CD4-positive, CD25-positive, alpha-beta regulatory T cell (primary cell): ENCODE results near the gene AP5Z1. TPM values are rescaled to one million over a fixed set of nuclear protein-coding genes. Genes with fewer than 3 reads are reported as not detected.

Source experiments
- ATAC-seq, 2 donors: fragments of 150-1000 bp; cut with Tn5 transposase; one replicate each; pipeline ENCODE4 v1.10.0; 2021; ENCODE audit warnings: low read depth in 2 of 2, moderate number of reproducible peaks in 2 of 2, moderate library complexity in 1 of 2
- DNase-seq, 3 donors: peaks; one replicate each; pipeline versions ENCODE4 v3.0.0 to v3.0.0-alpha.2; 2012 to 2022; ENCODE audit warnings: mixed read lengths in 1 of 3
- H3K27ac ChIP-seq: one replicate; pipeline ENCODE4 v1.7.0; 2013; ENCODE audit warnings: mild to moderate bottlenecking, low read length; ENCODE audit not compliant: insufficient read depth, poor library complexity, severe bottlenecking
- H3K27me3 ChIP-seq: one replicate; pipeline ENCODE4 v1.7.0; 2013; ENCODE audit warnings: low read length; ENCODE audit not compliant: control insufficient read depth, insufficient read depth
- H3K36me3 ChIP-seq: one replicate; pipeline ENCODE4 v1.7.0; 2013; ENCODE audit warnings: mild to moderate bottlenecking, low read length, moderate library complexity; ENCODE audit not compliant: control insufficient read depth, insufficient read depth
- H3K4me1 ChIP-seq: 2 replicates; pipeline ENCODE4 v1.7.0; 2013; ENCODE audit warnings: mild to moderate bottlenecking, low read length; ENCODE audit not compliant: insufficient read depth, control insufficient read depth, poor library complexity, severe bottlenecking
- H3K4me3 ChIP-seq: one replicate; pipeline ENCODE4 v1.7.0; 2013; ENCODE audit warnings: low read depth, mild to moderate bottlenecking, low read length, moderate library complexity
- H3K9me3 ChIP-seq, 2 experiments: 1 replicate in 1 of 2; 2 replicates in 1 of 2; pipeline ENCODE4 v1.7.0; 2013; ENCODE audit warnings: low read length in 2 of 2, mild to moderate bottlenecking in 1 of 2, moderate library complexity in 1 of 2; ENCODE audit not compliant: control insufficient read depth in 2 of 2
- H3K27ac Mint-ChIP-seq, 3 donors: one replicate each; pipeline ENCODE4 v1.8.0; 2020 to 2022; ENCODE audit warnings: mild to moderate bottlenecking in 3 of 3, mixed read lengths in 3 of 3, moderate library complexity in 2 of 3
- H3K27me3 Mint-ChIP-seq: one replicate; pipeline ENCODE4 v1.8.0; 2022; ENCODE audit warnings: mild to moderate bottlenecking, mixed read lengths
- H3K36me3 Mint-ChIP-seq: one replicate; pipeline ENCODE4 v1.8.0; 2020; ENCODE audit warnings: mixed read lengths
- H3K4me1 Mint-ChIP-seq, 4 donors: one replicate each; pipeline ENCODE4 v1.8.0; 2020 to 2022; ENCODE audit warnings: mixed read lengths in 4 of 4, mild to moderate bottlenecking in 1 of 4
- H3K4me3 Mint-ChIP-seq, 4 donors: one replicate each; pipeline ENCODE4 v1.8.0; 2020 to 2022; ENCODE audit warnings: mild to moderate bottlenecking in 4 of 4, mixed read lengths in 4 of 4, moderate library complexity in 3 of 4
- H3K9me3 Mint-ChIP-seq, 7 donors: one replicate each; pipeline ENCODE4 v1.8.0; 2020 to 2022; ENCODE audit warnings: mixed read lengths in 7 of 7, mild to moderate bottlenecking in 3 of 7, moderate library complexity in 2 of 7
- polyA plus RNA-seq, 4 donors: library from polyadenylated mRNA; unstranded; fragments of 300-500 nt; fragmentation: Illumina TruSeq; gene quantifications; one replicate each; pipeline ENCODE4 v1.2.3, GENCODE V29; 2021
- total RNA-seq: library from RNA; stranded (reverse); gene quantifications from one replicate; pipeline ENCODE4 v1.2.3, GENCODE V29; 2022

Gene AP5Z1, protein sequence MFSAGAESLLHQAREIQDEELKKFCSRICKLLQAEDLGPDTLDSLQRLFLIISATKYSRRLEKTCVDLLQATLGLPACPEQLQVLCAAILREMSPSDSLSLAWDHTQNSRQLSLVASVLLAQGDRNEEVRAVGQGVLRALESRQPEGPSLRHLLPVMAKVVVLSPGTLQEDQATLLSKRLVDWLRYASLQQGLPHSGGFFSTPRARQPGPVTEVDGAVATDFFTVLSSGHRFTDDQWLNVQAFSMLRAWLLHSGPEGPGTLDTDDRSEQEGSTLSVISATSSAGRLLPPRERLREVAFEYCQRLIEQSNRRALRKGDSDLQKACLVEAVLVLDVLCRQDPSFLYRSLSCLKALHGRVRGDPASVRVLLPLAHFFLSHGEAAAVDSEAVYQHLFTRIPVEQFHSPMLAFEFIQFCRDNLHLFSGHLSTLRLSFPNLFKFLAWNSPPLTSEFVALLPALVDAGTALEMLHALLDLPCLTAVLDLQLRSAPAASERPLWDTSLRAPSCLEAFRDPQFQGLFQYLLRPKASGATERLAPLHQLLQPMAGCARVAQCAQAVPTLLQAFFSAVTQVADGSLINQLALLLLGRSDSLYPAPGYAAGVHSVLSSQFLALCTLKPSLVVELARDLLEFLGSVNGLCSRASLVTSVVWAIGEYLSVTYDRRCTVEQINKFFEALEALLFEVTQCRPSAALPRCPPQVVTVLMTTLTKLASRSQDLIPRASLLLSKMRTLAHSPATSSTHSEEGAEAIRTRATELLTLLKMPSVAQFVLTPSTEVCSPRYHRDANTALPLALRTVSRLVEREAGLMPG
- 130 TPM for total RNA-seq
- 10 to 100 TPM; 36.3 to 51.9 (median 44.7) TPM for polyA plus RNA-seq

DNA sequence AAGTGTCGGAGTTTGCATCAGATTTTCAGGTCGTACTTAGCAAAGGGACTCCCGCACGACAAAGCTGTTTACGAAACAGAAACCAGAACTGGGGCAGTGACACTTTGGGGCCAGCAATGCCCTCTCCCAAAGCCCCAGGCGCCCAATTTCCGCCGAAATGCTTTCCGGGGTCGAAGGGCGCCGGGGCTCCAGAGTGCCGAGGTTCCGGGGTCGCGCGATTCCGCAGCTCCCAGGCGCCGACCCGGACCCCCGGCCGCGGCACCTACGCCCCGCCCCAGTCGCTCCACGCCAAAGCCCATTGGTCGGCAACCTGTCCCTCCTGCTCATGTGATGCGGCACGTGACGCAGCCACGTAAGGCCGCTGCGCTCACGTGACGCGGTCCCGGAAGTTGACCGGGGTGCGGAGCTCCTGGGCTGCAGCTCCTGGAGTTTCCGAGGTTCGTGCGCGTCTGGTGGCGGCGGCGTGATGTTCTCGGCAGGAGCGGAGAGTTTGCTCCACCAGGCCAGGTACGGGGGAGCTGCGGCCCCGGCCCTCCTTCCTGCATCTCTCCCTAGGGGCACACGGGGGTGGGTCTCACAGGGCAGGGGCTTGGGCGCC lies at the start of gene AP5Z1:
Gene AP5Z1 (plus strand): TSS at position 374 of the 598 bp plus-strand sequence. CDS start 93 bp downstream, at position 467.
- Mint-ChIP-seq H3K27ac (peak within 1 kb of the TSS; percentile 99 to 100 (median 99)), H3K4me3 (peak within 1 kb of the TSS; percentile 98 to 100 (median 99)), H3K36me3 (peaks cover 11% of the 10 kb centered on the region), H3K27me3 (peaks cover 4% of the 10 kb centered on the region), H3K9me3 (no peaks in the 10 kb centered on the region), H3K4me1 (peaks cover 15 to 48% (median 36%) of the 10 kb centered on the region in 4 donors)
- peak within 1 kb of the TSS; percentile 97 for H3K27ac ChIP-seq
- H3K9me3 ChIP-seq, result no peaks in the 10 kb centered on the region
- H3K36me3 ChIP-seq, result peaks cover 4% of the 10 kb centered on the region
- DNase-seq (peak; percentile 94 to 98 (median 97)), ATAC-seq (peak; percentile 92)
- H3K27me3 ChIP-seq, result no peaks in the 10 kb centered on the region
- peaks cover 34% of the 10 kb centered on the region for H3K4me1 ChIP-seq
- H3K4me3 ChIP-seq, result peak within 1 kb of the TSS; percentile 95

DNA sequence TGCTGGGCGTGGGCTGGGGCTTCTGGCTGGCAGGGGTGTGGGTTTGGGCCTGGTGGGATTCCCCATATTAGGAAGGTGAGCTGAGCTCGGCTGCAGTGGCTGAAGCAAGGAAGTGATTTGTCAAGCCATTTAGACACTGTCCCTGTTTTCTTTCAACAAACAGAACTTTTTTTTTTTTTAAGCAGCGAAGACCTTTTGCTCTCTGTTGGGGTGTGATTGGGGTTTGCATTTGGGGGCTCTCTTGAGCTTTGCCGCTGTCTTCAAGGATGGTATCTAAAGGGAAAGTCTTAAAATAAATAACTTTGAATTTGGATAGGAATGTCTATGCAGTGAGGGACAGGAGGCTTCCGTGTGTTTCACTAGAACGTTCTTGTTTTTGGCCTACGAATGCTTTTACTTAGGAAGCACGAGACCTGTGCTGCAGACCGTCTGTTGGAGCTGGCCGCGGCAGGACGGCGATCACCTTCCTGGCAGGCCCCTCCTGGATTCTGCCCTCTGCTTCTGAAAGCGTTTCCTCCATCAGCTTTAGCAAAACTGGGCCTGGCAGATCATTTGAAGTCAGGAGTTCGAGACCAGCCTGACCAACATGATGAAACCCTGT lies 49.5 kb upstream of the AP5Z1 start:
- DNase-seq, result no peak
- ATAC-seq, result no peak
- no peaks in the 10 kb centered on the region for H3K9me3 Mint-ChIP-seq
- peaks cover 20% of the 10 kb centered on the region for H3K4me1 ChIP-seq
- peak overlapping the region; percentile 76 to 91 (median 86) for H3K27ac Mint-ChIP-seq
- H3K36me3 Mint-ChIP-seq, result peaks cover 6% of the 10 kb centered on the region
- peak overlapping the region; percentile 66 to 95 (median 89) for H3K4me3 Mint-ChIP-seq
- peak overlapping the region; percentile 37 for H3K4me3 ChIP-seq
- peaks cover 16% of the 10 kb centered on the region for H3K36me3 ChIP-seq
- H3K9me3 ChIP-seq, result no peaks in the 10 kb centered on the region
- peaks cover 7 to 54% (median 14%) of the 10 kb centered on the region in 4 donors for H3K4me1 Mint-ChIP-seq
- H3K27me3 ChIP-seq, result no peaks in the 10 kb centered on the region
- H3K27me3 Mint-ChIP-seq, result no peaks in the 10 kb centered on the region
- peak overlapping the region; percentile 63 for H3K27ac ChIP-seq

DNA sequence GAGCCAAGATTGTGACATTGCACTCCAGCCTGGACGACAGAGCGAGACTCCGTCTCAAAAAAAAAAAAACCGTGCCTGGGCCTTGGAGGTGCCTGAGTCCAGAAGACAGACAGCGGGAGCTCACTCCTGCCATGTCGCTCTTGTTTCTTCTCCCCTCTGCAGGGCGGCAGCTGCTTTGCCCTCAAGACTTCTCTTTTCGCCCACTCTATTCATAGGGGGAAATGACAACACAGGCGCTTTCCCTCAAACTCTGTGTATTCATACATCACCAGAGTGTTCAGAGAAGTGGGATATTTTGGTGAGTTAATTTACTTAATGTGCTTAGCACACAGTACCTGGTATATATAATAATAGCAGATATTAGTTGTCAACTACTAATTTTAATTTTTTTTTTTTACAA lies 48.9 kb upstream of the AP5Z1 start:
- Mint-ChIP-seq H3K4me1 (peaks cover 7 to 54% (median 14%) of the 10 kb centered on the region in 4 donors), H3K4me3 (peak overlapping the region in 3 of 4 donors; percentile 59 to 67 (median 66)), H3K27ac (peak overlapping the region in 2 of 3 donors; percentile 86 to 91), H3K27me3 (no peaks in the 10 kb centered on the region), H3K36me3 (peaks cover 6% of the 10 kb centered on the region), H3K9me3 (no peaks in the 10 kb centered on the region)
- H3K9me3 ChIP-seq, result no peaks in the 10 kb centered on the region
- peaks cover 16% of the 10 kb centered on the region for H3K36me3 ChIP-seq
- H3K27ac ChIP-seq, result no peak overlapping the region
- H3K4me3 ChIP-seq, result no peak overlapping the region
- no peak for ATAC-seq
- H3K27me3 ChIP-seq, result no peaks in the 10 kb centered on the region
- DNase-seq, result no peak
- peaks cover 22% of the 10 kb centered on the region for H3K4me1 ChIP-seq

DNA sequence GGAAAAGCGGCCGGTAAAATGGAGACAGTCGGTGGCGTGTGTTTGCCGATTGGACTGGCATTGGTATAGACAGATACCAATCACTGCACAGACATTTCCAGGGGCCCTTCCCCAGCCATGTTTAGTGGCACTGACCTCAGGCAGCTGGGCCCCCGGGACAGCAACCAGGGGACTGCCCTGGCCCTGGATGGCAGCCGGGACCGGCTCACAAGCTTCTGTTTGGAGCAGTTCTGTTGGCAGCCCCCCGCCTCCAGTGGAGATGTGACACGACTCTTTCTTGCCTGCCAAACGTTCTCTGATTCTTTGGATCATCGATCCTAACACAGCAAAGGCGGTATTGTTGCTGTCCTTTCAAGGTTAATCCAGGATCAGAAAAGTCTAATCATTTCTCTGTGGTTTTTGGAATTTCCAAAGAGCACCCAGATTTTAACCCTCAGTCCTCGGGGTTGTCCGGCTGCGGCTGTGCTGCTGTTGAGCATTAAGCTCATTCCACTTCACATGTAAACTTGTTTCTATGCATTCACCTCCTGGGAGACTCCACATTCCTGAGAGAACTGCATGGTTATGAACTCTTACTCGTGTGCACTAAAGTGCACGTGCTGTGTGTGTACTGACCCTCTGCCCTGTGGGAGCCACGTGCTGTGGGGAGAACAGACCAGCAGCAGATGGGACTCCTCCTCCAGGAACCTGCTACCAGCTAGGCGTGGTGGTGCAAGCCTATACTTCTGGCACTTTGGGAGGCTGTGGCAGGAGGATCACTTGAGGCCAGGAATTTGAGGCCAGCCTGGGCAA lies 47.3 kb upstream of the AP5Z1 start:
- Histone ChIP-seq H3K27ac (no peak overlapping the region), H3K4me3 (no peak overlapping the region), H3K27me3 (no peaks in the 10 kb centered on the region), H3K9me3 (no peaks in the 10 kb centered on the region), H3K36me3 (peaks cover 13% of the 10 kb centered on the region), H3K4me1 (peaks cover 22% of the 10 kb centered on the region)
- no peaks in the 10 kb centered on the region for H3K9me3 Mint-ChIP-seq
- peak overlapping the region in 1 of 3 donors; percentile 41 for H3K27ac Mint-ChIP-seq
- ATAC-seq, result no peak
- peaks cover 7 to 65% (median 24%) of the 10 kb centered on the region in 4 donors for H3K4me1 Mint-ChIP-seq
- no peaks in the 10 kb centered on the region for H3K27me3 Mint-ChIP-seq
- peaks cover 14% of the 10 kb centered on the region for H3K36me3 Mint-ChIP-seq
- DNase-seq, result no peak
- peak overlapping the region in 2 of 4 donors; percentile 21 to 41 for H3K4me3 Mint-ChIP-seq

DNA sequence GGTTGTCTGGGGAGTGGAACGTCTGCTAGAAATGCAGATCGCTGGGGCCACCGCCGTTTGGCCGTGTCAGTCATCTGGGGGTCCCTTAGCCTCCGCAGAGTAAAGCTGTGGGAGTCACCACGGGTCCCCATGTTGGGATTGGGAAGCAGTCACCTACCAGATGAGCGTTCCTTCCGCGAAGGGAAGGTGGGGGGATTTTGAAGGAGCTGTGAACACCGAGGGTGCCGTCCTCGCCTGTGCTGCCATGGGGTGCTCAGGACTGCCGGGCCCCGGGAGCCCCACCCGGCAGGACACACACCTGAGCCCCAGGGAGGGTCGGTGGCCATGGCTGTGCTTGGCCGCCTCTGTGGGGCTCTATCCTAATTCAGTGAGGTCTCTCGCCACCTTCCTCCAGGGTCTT lies 46.2 kb upstream of the AP5Z1 start:
- peaks cover 15% of the 10 kb centered on the region for H3K36me3 Mint-ChIP-seq
- H3K9me3 ChIP-seq, result no peaks in the 10 kb centered on the region
- ATAC-seq (no peak), DNase-seq (no peak)
- H3K27ac ChIP-seq, result no peak overlapping the region
- no peaks in the 10 kb centered on the region for H3K9me3 Mint-ChIP-seq
- peaks cover 7 to 65% (median 26%) of the 10 kb centered on the region in 4 donors for H3K4me1 Mint-ChIP-seq
- peaks cover 11% of the 10 kb centered on the region for H3K36me3 ChIP-seq
- H3K27me3 Mint-ChIP-seq, result no peaks in the 10 kb centered on the region
- no peak overlapping the region for H3K4me3 Mint-ChIP-seq
- H3K4me1 ChIP-seq, result peaks cover 21% of the 10 kb centered on the region
- H3K4me3 ChIP-seq, result no peak overlapping the region
- H3K27me3 ChIP-seq, result no peaks in the 10 kb centered on the region
- H3K27ac Mint-ChIP-seq, result peak overlapping the region in 2 of 3 donors; percentile 41 to 66

GRCh38 chr7:4730276-4730675 lies 45.1 kb upstream of the AP5Z1 start:
- ATAC-seq, result no peak
- Histone ChIP-seq H3K9me3 (no peaks in the 10 kb centered on the region), H3K27me3 (no peaks in the 10 kb centered on the region), H3K4me1 (peaks cover 15% of the 10 kb centered on the region), H3K4me3 (no peak overlapping the region), H3K27ac (no peak overlapping the region), H3K36me3 (peaks cover 13% of the 10 kb centered on the region)
- no peaks in the 10 kb centered on the region for H3K9me3 Mint-ChIP-seq
- H3K4me3 Mint-ChIP-seq, result no peak overlapping the region
- peaks cover 7 to 63% (median 20%) of the 10 kb centered on the region in 4 donors for H3K4me1 Mint-ChIP-seq
- H3K27me3 Mint-ChIP-seq, result no peaks in the 10 kb centered on the region
- peak overlapping the region in 1 of 3 donors; percentile 46 for H3K27ac Mint-ChIP-seq
- peaks cover 15% of the 10 kb centered on the region for H3K36me3 Mint-ChIP-seq
- DNase-seq, result no peak
